Subcutaneous adipose tissue (tissue), 4 donors: ENCODE data around the gene BST1. TPM values are rescaled to one million over a fixed set of nuclear protein-coding genes. Genes with fewer than 3 reads are reported as not detected.

Experiments
- CTCF ChIP-seq: fragments of 450-650 bp; IDR thresholded peaks from one replicate; pipeline ENCODE4 v1.5.1; 2016; ENCODE audit warnings: low read depth, mild to moderate bottlenecking, control low read depth, antibody characterized with exemption, moderate library complexity
- total RNA-seq, 4 donors: library from RNA; depleted of rRNA; stranded (reverse); fragments of >200 nt; gene quantifications; one replicate each; pipeline ENCODE4 v1.1.0, GENCODE V29; 2016

The BST1 gene
- total RNA-seq, 4 donors from 2014 or later = 7.7 to 34.0 (median 14.7) TPM

DNA sequence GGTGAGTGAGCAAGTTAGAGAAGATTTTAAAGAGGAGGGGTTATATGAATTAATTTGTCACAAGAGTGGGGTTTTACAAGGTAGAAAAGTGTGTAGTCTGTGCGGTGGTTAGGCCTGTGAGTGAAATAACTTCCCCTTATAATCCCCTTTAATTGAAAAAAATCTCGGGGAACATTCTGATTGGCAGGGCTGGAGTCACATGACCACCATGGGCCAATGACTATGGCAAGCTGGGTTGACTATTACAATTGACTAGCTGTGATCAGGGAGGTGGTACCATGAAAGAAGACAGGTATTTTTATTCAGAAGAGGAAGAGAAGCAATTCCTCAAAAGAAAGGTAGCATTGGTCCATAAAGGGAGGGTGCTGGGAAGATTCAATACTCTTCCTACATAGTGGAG, 48.3 kb downstream of the BST1 start:
- no peak for TF ChIP-seq CTCF

DNA sequence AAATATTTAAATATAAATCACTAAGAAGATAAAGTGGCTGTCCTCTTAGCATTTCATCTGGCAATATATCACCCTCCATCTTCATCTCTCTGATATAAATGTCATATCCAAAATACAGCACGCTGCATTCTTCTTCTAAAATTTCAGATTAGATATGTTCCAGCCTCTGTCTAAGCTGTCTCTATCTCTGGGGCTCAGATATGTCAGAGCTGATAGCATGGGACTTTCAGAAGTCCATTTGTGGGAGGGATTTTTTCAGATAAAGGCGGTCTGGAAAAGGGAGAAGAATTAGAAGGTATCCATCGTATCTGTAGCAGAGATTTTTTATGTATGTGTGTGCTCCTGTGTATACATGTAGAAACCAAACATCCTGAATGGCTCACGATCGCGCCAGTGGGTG, 50.2 kb downstream of the BST1 start:
- TF ChIP-seq CTCF = no peak

DNA sequence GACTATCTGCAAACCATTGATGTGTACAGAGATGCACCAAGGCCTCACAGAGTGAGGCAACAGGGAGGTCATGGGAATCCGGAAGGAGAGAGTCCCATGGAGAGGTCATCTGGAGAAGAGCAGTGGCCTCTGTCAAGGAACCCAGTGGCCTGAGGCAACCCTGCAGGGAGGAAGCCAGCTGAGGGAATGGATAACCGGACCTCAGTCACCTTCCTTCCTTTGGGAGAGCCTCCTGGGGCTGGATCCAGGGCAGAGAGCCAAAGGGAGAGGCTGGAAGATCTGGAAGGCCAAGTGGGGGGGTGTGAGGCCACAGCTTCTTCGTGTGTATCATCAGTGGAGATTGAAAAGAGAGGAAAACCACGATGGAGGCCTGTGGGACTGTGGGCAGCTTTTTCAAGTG, 50.9 kb downstream of the BST1 start:
- TF ChIP-seq CTCF = no peak

GRCh38 chr4:15754323-15754722, 51.5 kb downstream of the BST1 start:
- TF ChIP-seq CTCF = no peak

DNA sequence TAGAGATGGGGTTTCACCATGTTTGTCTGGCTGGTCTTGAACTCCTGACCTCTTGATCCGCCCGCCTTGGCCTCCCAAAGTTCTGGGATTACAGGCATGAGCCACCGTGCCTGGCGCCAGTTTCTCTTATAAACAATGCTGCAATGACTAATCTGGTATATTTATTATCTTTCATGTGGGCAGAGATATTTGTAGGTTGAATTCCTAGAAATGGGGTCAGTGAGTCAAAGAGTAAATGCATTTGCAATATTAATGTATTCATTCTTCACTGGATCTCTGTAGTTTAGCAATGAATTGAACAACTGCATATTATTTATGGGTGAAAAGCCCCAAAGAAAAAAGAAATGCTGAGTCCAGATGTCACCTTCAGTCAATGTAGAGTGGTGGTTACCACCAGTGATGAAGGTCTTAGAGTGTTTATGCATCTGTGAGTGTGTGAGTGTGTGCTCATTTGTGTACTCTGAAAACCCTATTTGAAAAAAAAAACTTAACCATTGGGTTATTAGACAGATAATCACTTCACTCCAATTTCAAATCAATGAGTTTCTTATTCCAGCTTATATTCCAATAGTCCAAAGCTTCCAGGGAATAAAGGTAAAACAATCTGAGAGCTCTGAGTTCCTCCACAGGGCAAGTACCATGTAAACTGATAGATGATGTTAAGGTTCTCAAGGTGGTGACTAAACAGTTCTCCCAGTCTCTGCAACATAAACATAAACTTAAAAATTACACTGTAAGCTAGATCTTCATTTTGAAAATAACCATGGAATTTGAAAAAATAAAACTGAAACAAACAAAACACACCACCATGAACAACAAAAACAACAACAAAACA, 52.7 kb downstream of the BST1 start:
- TF ChIP-seq CTCF = no peak

GRCh38 chr4:15756361-15756861, 53.5 kb downstream of the BST1 start:
- TF ChIP-seq CTCF = no peak

DNA sequence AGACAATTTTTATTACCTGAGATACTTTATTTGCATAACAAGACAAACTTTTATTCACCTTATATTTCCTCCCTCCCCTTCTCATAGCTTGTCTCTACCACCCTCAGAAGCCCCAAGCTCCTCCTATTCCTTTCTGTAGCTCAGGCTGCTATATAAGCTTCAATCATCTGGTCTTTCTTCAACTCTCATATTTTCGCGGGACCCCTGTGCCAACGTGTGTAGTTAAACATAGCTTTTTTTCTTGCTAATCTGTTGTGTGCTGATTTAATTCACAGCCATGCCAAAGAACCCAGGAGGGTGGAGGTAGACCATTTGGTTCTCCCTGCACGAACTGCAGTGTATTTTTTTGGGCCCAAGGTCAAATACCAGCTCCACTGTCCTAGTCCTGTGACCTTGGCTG, 54.2 kb downstream of the BST1 start:
- TF ChIP-seq CTCF = no peak
